HEK293T (cell line): ENCODE data around the gene APEX1.

Experiments used
- ARNT ChIP-seq: fragments of 450-650 bp; IDR thresholded peaks from 2 replicates; pipeline ENCODE4 v1.6.1; 2017; ENCODE audit warnings: mild to moderate bottlenecking
- ELF4 ChIP-seq: fragments of 450-650 bp; IDR thresholded peaks from 2 replicates; pipeline ENCODE4 v1.6.1; 2017; ENCODE audit warnings: antibody characterized with exemption
- FOXA1 ChIP-seq: fragments of 450-650 bp; IDR thresholded peaks from 2 replicates; pipeline ENCODE4 v1.6.1; 2016; ENCODE audit warnings: mild to moderate bottlenecking
- FOXM1 ChIP-seq: fragments of 450-650 bp; IDR thresholded peaks from 2 replicates; pipeline ENCODE4 v1.6.1; 2017; ENCODE audit warnings: mild to moderate bottlenecking, borderline replicate concordance
- HDGF ChIP-seq: fragments of 450-650 bp; IDR thresholded peaks from 2 replicates; pipeline ENCODE4 v1.6.1; 2017; ENCODE audit warnings: antibody characterized with exemption, borderline replicate concordance
- L3MBTL2 ChIP-seq: fragments of 450-650 bp; conservative IDR thresholded peaks from 2 replicates; pipeline ENCODE4 v1.6.1; 2016; ENCODE audit warnings: mild to moderate bottlenecking
- LEF1 ChIP-seq: fragments of 450-650 bp; IDR thresholded peaks from 2 replicates; pipeline ENCODE4 v1.6.1; 2017; ENCODE audit warnings: mild to moderate bottlenecking, borderline replicate concordance
- PKNOX1 ChIP-seq: fragments of 450-650 bp; IDR thresholded peaks from 2 replicates; pipeline ENCODE4 v1.6.1; 2016
- SP1 ChIP-seq: fragments of 450-650 bp; IDR thresholded peaks from 2 replicates; pipeline ENCODE4 v1.6.1; 2017
- SUZ12 ChIP-seq: fragments of 450-650 bp; IDR thresholded peaks from 2 replicates; pipeline ENCODE4 v1.6.1; 2016; ENCODE audit warnings: mild to moderate bottlenecking
- ZNF384 ChIP-seq: fragments of 450-650 bp; IDR thresholded peaks from 2 replicates; pipeline ENCODE4 v1.6.1; 2016

- no peak for TF ChIP-seq PKNOX1
- TF ChIP-seq SUZ12, result no peak
- TF ChIP-seq SP1, result no peak
- no peak for TF ChIP-seq LEF1
- TF ChIP-seq L3MBTL2, result no peak
- TF ChIP-seq FOXM1, result no peak
- TF ChIP-seq FOXA1, result no peak
- no peak for TF ChIP-seq ARNT
- no peak for TF ChIP-seq HDGF
- TF ChIP-seq ZNF384, result no peak
- TF ChIP-seq ELF4, result no peak
These were observed 36.5 kb upstream of the APEX1 start for GRCh38 chr14:20418501-20418909.
